Measurements from ENCODE around the gene EVI5L.

DNA sequence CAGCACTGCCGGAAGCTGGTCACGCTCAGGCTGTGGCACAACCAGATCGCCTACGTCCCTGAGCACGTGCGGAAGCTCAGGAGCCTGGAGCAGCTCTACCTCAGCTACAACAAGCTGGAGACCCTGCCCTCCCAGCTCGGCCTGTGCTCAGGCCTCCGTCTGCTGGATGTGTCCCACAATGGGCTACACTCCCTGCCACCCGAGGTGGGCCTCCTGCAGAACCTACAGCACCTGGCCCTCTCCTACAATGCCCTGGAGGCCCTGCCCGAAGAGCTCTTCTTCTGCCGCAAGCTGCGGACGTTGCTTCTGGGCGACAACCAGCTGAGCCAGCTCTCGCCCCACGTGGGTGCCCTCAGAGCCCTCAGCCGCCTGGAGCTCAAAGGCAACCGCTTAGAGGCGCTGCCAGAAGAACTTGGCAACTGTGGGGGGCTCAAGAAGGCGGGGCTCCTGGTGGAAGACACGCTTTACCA, 70.4 kb downstream of the EVI5L start:
- TF ChIP-seq, protein P1, sequence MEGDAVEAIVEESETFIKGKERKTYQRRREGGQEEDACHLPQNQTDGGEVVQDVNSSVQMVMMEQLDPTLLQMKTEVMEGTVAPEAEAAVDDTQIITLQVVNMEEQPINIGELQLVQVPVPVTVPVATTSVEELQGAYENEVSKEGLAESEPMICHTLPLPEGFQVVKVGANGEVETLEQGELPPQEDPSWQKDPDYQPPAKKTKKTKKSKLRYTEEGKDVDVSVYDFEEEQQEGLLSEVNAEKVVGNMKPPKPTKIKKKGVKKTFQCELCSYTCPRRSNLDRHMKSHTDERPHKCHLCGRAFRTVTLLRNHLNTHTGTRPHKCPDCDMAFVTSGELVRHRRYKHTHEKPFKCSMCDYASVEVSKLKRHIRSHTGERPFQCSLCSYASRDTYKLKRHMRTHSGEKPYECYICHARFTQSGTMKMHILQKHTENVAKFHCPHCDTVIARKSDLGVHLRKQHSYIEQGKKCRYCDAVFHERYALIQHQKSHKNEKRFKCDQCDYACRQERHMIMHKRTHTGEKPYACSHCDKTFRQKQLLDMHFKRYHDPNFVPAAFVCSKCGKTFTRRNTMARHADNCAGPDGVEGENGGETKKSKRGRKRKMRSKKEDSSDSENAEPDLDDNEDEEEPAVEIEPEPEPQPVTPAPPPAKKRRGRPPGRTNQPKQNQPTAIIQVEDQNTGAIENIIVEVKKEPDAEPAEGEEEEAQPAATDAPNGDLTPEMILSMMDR (IDR thresholded peaks at IDR 0.05 in 4 of 5, conservative IDR thresholded peaks at IDR 0.05 in 1 of 5): no peak
- no peak for TF ChIP-seq POLR2A (IDR thresholded peaks at IDR 0.05)
